ENCODE data around the gene CDK15.

DNA sequence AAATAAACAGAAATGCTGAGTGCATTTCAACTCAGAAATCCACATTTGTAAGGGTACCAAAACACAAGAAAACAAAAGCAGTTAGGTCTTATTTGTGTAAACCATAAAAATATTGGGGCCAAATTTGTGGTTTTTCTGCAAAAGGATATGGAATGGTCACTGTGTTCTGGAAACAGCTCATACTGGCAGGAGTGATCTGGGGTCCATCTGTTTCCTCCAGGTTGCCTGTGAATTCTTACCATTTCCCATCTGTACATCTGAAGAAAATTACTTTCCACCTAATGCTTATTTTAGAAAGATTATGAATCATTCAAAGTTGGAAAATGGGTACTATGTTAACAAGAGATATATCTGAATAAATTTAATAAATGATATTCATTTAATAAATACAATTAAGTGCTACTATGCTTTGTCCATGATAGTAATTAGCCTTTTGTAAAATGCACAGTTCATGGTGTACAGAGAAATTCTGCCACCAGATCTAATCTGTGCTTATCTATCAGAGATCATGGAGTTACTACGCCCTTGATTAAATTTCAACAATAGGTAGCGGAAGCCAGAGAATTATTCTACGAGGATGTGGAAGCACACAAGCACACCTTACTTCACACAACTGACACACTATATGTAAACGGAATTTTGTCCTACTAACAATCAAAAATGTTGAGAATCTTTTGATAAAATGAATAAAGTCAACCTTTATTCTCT is 36.5 kb upstream of the CDK15 start:
- TF ChIP-seq CTCF (IDR thresholded peaks at IDR 0.05) (no peak), EZH2 (IDR thresholded peaks at IDR 0.05) (no peak), EZH2phosphoT487 (IDR thresholded peaks at IDR 0.05) (no peak)

Data from neural progenitor cell (in vitro differentiated cells).